Suppressor macrophage (primary cell): ENCODE data around the gene FAM81A.
"Not testable (repeated sequence)": the region's sequence is repeated elsewhere in the genome, so short reads cannot be mapped to it uniquely, and the experiment has no call there.

ENCODE experiments used
- DNase-seq, 4 experiments: peaks; one replicate each; pipeline ENCODE4 v3.0.0-alpha.2; 2020 to 2022

FAM81A gene

GRCh38 chr15:59428898-59429297 is 9.1 kb upstream of the FAM81A start:
- DNase-seq: not testable (repeated sequence)

GRCh38 chr15:59432389-59432788 is 5.6 kb upstream of the FAM81A start:
- no peak for DNase-seq

- no peak for DNase-seq
Observed at GRCh38 chr15:59434481-59434880, 3.5 kb upstream of the FAM81A start.

- DNase-seq: no peak
Observed at GRCh38 chr15:59436774-59437141, 1.2 kb upstream of the FAM81A start.

GRCh38 chr15:59437142-59437816 is 707 bp upstream of the FAM81A start:
- DNase-seq: no peak

GRCh38 chr15:59438625-59439290 is 772 bp downstream of the FAM81A start:
- no peak for DNase-seq

- DNase-seq: no peak
Observed at GRCh38 chr15:59439576-59439975, 1.6 kb downstream of the FAM81A start.

GRCh38 chr15:59443341-59444072 is 5.5 kb downstream of the FAM81A start:
- DNase-seq: no peak

- no peak for DNase-seq
Observed at GRCh38 chr15:59444081-59444835, 6.3 kb downstream of the FAM81A start.

- no peak for DNase-seq
Observed at GRCh38 chr15:59444980-59445545, 7.1 kb downstream of the FAM81A start.

- no peak for DNase-seq
Observed at GRCh38 chr15:59446232-59446957, 8.4 kb downstream of the FAM81A start.

GRCh38 chr15:59447367-59447766 is 9.4 kb downstream of the FAM81A start:
- DNase-seq: peak; percentile 19 to 59 (median 52)

- DNase-seq: no peak
Observed at GRCh38 chr15:59448871-59449270, 10.9 kb downstream of the FAM81A start.

- DNase-seq: no peak
Observed at GRCh38 chr15:59453474-59454215, 15.7 kb downstream of the FAM81A start.

- no peak for DNase-seq
Observed at GRCh38 chr15:59456114-59456513, 18.1 kb downstream of the FAM81A start.

- DNase-seq: no peak
Observed at GRCh38 chr15:59457103-59457502, 19.1 kb downstream of the FAM81A start.

GRCh38 chr15:59461521-59461920 is 23.5 kb downstream of the FAM81A start:
- DNase-seq: no peak

- DNase-seq: peak in 2 of 4 experiments; percentile 3 to 29
Observed at GRCh38 chr15:59473226-59473625, 35.2 kb downstream of the FAM81A start.

- not testable (repeated sequence) for DNase-seq
Observed at GRCh38 chr15:59475161-59475560, 37.2 kb downstream of the FAM81A start.

GRCh38 chr15:59484399-59484798 is 46.4 kb downstream of the FAM81A start:
- no peak for DNase-seq

GRCh38 chr15:59485036-59485435 is 47.0 kb downstream of the FAM81A start:
- DNase-seq: no peak
